Choroid plexus epithelial cell (primary cell): ENCODE results near the gene NXF1.

ENCODE experiments used
- DNase-seq: peaks from one replicate; pipeline ENCODE4 v3.0.0-alpha.2; 2010; ENCODE audit warnings: low read depth
- H3K4me3 ChIP-seq: 2 replicates; pipeline ENCODE4 v1.5.1; 2011; ENCODE audit warnings: low read depth, mild to moderate bottlenecking, control low read depth, low read length, moderate library complexity
- TF ChIP-seq, protein P1 (sequence below): conservative IDR thresholded peaks from 2 replicates; pipeline ENCODE4 v1.5.1; 2011; ENCODE audit warnings: low read depth, mild to moderate bottlenecking, control low read depth, inconsistent platforms, low read length, moderate library complexity

NXF1 gene

DNA sequence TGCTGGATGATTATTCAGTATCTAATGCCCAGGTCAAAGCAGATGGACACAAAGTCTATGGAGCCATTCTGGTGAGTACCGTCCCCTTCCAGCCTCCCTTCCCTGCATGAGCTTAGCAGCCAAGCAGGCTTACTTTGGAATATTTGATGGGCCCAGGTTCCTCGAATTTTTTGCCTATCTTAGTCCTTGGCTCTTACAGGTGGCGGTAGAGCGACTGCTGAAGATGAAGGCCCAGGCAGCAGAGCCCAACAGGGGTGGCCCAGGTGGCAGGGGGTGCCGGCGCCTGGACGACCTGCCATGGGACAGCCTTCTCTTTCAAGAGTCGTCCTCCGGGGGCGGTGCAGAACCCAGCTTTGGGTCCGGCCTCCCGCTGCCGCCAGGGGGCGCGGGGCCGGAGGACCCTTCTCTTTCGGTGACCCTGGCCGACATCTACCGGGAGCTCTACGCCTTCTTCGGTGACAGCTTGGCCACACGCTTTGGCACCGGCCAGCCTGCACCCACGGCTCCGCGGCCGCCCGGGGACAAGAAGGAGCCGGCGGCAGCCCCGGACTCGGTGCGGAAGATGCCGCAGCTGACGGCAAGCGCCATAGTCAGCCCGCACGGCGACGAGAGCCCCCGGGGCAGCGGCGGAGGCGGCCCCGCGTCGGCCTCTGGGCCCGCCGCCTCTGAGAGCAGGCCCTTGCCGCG lies 18.8 kb downstream of the NXF1 start:
- DNase-seq: peak; percentile 83
- TF ChIP-seq, protein P1, sequence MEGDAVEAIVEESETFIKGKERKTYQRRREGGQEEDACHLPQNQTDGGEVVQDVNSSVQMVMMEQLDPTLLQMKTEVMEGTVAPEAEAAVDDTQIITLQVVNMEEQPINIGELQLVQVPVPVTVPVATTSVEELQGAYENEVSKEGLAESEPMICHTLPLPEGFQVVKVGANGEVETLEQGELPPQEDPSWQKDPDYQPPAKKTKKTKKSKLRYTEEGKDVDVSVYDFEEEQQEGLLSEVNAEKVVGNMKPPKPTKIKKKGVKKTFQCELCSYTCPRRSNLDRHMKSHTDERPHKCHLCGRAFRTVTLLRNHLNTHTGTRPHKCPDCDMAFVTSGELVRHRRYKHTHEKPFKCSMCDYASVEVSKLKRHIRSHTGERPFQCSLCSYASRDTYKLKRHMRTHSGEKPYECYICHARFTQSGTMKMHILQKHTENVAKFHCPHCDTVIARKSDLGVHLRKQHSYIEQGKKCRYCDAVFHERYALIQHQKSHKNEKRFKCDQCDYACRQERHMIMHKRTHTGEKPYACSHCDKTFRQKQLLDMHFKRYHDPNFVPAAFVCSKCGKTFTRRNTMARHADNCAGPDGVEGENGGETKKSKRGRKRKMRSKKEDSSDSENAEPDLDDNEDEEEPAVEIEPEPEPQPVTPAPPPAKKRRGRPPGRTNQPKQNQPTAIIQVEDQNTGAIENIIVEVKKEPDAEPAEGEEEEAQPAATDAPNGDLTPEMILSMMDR: peak; percentile 98
- H3K4me3 ChIP-seq: peak overlapping the region; percentile 98

DNA sequence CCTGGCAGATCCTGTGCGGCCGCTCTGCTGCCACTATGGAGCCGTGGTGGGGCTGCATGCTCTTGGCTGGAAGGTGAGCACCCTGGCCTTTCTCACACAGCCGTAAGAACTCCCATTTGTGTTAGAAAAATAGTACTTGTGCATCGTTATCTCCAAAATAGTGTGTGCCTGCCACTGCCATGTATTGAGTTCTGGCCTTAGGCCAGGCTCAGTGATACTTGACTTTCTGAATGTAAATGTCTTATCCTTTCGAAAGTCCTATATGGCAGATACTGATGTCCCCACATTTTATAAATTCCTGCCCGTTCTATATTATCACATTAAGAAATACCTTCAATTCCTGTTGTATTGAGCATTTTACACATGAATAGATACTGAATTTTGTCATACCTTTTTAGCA lies 22.5 kb downstream of the NXF1 start:
- no peak for DNase-seq
- no peak overlapping the region for H3K4me3 ChIP-seq
- TF ChIP-seq, protein P1: no peak

DNA sequence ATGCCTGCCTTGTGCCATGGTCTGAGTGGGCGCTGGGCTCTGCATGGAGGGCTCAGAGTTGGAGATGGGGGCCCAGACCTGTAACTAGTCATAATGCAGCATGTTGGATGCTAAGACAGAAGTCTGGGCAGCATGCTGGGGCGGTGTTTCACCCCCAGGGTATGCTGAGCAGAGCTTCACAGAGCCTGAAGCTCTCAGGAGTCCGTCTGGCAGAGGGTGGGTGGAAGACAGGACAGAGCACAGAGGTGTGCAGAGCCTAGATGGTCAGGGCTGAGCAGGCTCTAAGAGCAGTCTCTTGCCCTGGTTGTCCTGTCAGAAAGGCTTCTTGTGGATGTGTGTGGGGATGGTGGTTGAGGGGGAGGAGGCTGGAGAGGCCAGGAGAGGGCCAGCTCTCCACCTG lies 26.8 kb downstream of the NXF1 start:
- no peak for DNase-seq
- TF ChIP-seq, protein P1: no peak
- H3K4me3 ChIP-seq: no peak overlapping the region

DNA sequence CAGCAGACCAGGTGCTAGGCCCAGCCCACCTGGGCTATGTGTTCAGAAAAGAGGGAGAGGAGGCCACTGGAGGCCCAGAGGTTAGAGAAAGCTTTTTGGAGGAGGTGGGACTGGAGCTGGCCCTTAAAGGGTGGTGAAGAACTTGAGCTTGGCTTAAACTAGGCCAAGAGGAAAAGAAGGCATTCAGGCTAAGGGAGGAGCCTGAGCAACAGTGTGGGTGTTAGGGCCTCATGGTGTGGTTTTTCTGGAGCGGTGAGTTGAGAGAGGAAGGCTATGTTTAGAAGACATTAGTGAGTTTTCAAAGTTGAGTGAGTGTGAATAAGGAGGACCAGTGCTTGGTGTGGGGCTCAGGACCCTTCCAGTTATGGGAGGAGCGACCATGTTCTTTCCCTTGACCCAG lies 27.9 kb downstream of the NXF1 start:
- H3K4me3 ChIP-seq: no peak overlapping the region
- no peak for DNase-seq
- TF ChIP-seq, protein P1: no peak

DNA sequence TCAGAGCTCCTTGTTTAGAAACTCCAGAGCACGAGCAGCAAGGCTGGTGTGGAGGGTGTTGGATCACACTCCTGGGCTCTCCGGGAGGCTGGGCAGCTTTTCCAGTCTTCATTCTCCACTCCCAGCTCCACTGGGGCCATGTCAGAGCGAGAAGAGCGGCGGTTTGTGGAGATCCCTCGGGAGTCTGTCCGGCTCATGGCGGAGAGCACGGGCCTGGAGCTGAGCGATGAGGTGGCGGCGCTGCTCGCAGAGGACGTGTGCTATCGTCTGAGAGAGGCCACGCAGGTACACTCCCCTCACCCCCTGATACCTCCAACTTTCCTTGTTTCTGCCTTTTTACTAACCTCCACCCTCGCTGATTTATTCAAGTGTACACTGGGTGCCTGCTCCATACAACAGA lies 29.6 kb downstream of the NXF1 start:
- no peak overlapping the region for H3K4me3 ChIP-seq
- TF ChIP-seq, protein P1: no peak
- DNase-seq: no peak

DNA sequence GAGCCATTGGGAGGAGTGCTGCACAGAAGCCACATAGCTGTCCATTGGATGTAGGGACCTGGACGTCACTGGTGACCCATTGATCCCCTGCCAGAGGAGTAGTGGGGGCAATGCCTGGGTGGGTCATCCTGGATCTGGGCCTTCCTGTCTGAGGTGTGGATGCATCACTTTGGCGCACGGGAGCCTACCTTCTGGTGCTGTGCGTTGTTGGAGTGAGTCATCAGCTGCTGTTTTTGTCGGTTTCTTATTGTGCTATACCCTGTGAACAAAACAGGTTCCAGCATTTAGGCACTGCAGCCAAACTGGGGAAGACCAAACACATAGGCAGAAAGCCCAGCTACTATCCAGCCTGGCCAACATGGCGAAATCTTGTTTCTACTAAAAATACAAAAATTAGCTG lies 30.8 kb downstream of the NXF1 start:
- no peak for DNase-seq
- TF ChIP-seq, protein P1: no peak
- H3K4me3 ChIP-seq: no peak overlapping the region
